ENCODE results near the gene CDK19. TPM values are rescaled to one million over a fixed set of nuclear protein-coding genes. Genes with fewer than 3 reads are reported as not detected.

Gene CDK19
- total and polyA plus RNA-seq, 9 of the 15 experiments (the other 6 are each of a cell fraction or from before 2014, with no cell fraction given) = 3.8 to 15.2 (median 7.4) TPM

DNA sequence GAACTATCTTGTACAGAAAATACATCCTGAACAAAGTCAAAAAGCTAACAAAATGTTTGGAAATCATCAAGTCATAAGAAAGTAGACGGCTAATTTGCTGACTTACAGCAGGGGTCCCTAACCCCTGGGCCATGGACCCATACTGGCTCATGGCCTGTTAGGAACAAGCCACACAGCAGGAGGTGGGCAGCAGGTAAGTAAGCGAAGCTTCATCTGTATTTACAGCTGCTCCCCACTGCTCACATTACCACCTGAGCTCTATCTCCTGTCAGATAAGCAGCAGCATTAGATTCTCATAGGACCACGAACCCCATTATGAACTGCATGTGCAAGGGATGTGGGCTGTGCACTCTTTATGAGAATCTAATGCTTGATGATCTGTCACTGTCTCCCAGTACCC is 115.5 kb downstream of the CDK19 start:
- Histone ChIP-seq H3K27ac (ENCODE audit: extremely low read depth, low read depth, low read length) (no peak overlapping the region), H3K4me1 (replicated peaks in 1 of 2; ENCODE audit: control insufficient read depth in 2 of 2, insufficient read depth in 2 of 2, low read length in 2 of 2) (peaks cover 0 to 6% of the 10 kb centered on the region in 2 experiments; a peak in 2 of 5 replicates), H3K9me3 (replicated peaks; ENCODE audit: control insufficient read depth, insufficient read depth, low read depth, low read length) (no peaks in the 10 kb centered on the region), H3K4me3 (no peak overlapping the region), H3K36me3 (ENCODE audit: control insufficient read depth, insufficient read depth, low read length) (no peaks in the 10 kb centered on the region), H3K79me2 (ENCODE audit: control insufficient read depth, insufficient read depth, low read length) (no peaks in the 10 kb centered on the region), H3K9me1 (ENCODE audit: control insufficient read depth, insufficient read depth, low read length) (no peaks in the 10 kb centered on the region), H3K4me2 (ENCODE audit: insufficient read depth, low read length) (no peak overlapping the region), H3K27me3 (ENCODE audit: control insufficient read depth in 2 of 2, insufficient read depth in 2 of 2, low read length in 2 of 2) (no peaks in the 10 kb centered on the region), H4K20me1 (replicated peaks; ENCODE audit: control insufficient read depth, insufficient read depth, low read length) (no peaks in the 10 kb centered on the region), H3K9ac (ENCODE audit: insufficient read depth in 1 of 2, low read depth in 2 of 2, low read length in 2 of 2) (no peak overlapping the region), H2AFZ (ENCODE audit: low read depth, low read length) (no peak overlapping the region)
- CTCF ChIA-PET (ENCODE audit: low intra/inter-chr PET ratio) = no interaction called here
- intact Hi-C loops (cut with micrococcal nuclease) = no loop called here
- ATAC-seq (no peak), DNase-seq (ENCODE audit: extremely low read depth in 1 of 4, low spot score in 3 of 4) (no peak), FAIRE-seq (no peak)
- TF ChIP-seq NR3C1 (CRISPR knock-in tag; IDR thresholded peaks at IDR 0.05) (no peak), ZNF644 (tag; IDR thresholded peaks at IDR 0.05; ENCODE audit: low read depth) (no peak), PHTF2 (CRISPR knock-in tag; IDR thresholded peaks at IDR 0.05) (no peak), POLR2B (IDR thresholded peaks at IDR 0.05; ENCODE audit: low read depth, partially characterized antibody) (no peak)
- TF ChIP-seq, protein P1, sequence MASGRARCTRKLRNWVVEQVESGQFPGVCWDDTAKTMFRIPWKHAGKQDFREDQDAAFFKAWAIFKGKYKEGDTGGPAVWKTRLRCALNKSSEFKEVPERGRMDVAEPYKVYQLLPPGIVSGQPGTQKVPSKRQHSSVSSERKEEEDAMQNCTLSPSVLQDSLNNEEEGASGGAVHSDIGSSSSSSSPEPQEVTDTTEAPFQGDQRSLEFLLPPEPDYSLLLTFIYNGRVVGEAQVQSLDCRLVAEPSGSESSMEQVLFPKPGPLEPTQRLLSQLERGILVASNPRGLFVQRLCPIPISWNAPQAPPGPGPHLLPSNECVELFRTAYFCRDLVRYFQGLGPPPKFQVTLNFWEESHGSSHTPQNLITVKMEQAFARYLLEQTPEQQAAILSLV (tag; IDR thresholded peaks at IDR 0.05) = no peak
- no TSS peak for BruUV-seq (replicated peaks)
- POLR2A ChIA-PET = interaction anchor here (0.6 kb wide), 2 partner anchors 15 to 31 kb away, joined by 3 read pairs; no protein-coding TSS in a partner anchor
- in situ Hi-C loops (cut with MboI) = no loop called here
- WGBS (ENCODE audit: insufficient coverage, low coverage, missing lambda C conversion rate) = 7% methylated on average over 3 of the region's 3 CpGs

GRCh38 chr6:110693994-110694393 is 121.3 kb downstream of the CDK19 start:
- CTCF ChIA-PET (ENCODE audit: low intra/inter-chr PET ratio) = no interaction called here
- in situ Hi-C loops (cut with MboI) = no loop called here
- no peak for TF ChIP-seq JUND (IDR thresholded peaks at IDR 0.05; ENCODE audit: borderline replicate concordance, low read depth, low read length)
- no peak for TF ChIP-seq JUND (tag; IDR thresholded peaks at IDR 0.05; ENCODE audit: borderline replicate concordance, low read depth, low read length)
- TF ChIP-seq CREB3 (tag; conservative IDR thresholded peaks at IDR 0.05; ENCODE audit: low read depth) = no peak
- no peak for TF ChIP-seq GABPB1 (CRISPR knock-in tag; IDR thresholded peaks at IDR 0.05)
- TF ChIP-seq DPF2 (IDR thresholded peaks at IDR 0.05) = no peak
- TF ChIP-seq THAP7 (CRISPR knock-in tag; IDR thresholded peaks at IDR 0.05) = no peak
- no peak for TF ChIP-seq POU5F1 (IDR thresholded peaks at IDR 0.05; ENCODE audit: borderline replicate concordance, low read depth, low read length, partially characterized antibody)
- TF ChIP-seq, protein P2, sequence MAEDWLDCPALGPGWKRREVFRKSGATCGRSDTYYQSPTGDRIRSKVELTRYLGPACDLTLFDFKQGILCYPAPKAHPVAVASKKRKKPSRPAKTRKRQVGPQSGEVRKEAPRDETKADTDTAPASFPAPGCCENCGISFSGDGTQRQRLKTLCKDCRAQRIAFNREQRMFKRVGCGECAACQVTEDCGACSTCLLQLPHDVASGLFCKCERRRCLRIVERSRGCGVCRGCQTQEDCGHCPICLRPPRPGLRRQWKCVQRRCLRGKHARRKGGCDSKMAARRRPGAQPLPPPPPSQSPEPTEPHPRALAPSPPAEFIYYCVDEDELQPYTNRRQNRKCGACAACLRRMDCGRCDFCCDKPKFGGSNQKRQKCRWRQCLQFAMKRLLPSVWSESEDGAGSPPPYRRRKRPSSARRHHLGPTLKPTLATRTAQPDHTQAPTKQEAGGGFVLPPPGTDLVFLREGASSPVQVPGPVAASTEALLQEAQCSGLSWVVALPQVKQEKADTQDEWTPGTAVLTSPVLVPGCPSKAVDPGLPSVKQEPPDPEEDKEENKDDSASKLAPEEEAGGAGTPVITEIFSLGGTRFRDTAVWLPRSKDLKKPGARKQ (CRISPR knock-in tag; IDR thresholded peaks at IDR 0.05) = no peak

More at GRCh38 chr6:110693994-110694393, 121.3 kb downstream of the CDK19 start:
- DNase-seq (ENCODE audit: extremely low read depth in 1 of 4, low spot score in 3 of 4) (no peak), FAIRE-seq (no peak), ATAC-seq (no peak)
- peaks cover 2% of the 10 kb centered on the region; the same call in 1 of the 2 replicates for H4K20me1 ChIP-seq (replicated peaks; ENCODE audit: control insufficient read depth, insufficient read depth, low read length)
- H3K79me2 ChIP-seq (ENCODE audit: control insufficient read depth, insufficient read depth, low read length) = no peaks in the 10 kb centered on the region
- peaks cover 0 to 1% of the 10 kb centered on the region in 2 experiments; a peak in 1 of 5 replicates for H3K27me3 ChIP-seq (ENCODE audit: control insufficient read depth in 2 of 2, insufficient read depth in 2 of 2, low read length in 2 of 2)
- no peak overlapping the region for H3K4me3 ChIP-seq
- no peaks in the 10 kb centered on the region for H3K36me3 ChIP-seq (ENCODE audit: control insufficient read depth, insufficient read depth, low read length)
- H3K9me3 ChIP-seq (replicated peaks; ENCODE audit: control insufficient read depth, insufficient read depth, low read depth, low read length) = no peaks in the 10 kb centered on the region
- no peaks in the 10 kb centered on the region for H3K4me1 ChIP-seq (replicated peaks in 1 of 2; ENCODE audit: control insufficient read depth in 2 of 2, insufficient read depth in 2 of 2, low read length in 2 of 2)
- intact Hi-C loops (cut with micrococcal nuclease) = no loop called here
- POLR2A ChIA-PET = interaction anchor here (1.0 kb wide), 1 partner anchor 12 kb away, joined by 3 read pairs; no protein-coding TSS in a partner anchor
- BruUV-seq (replicated peaks) = no TSS peak
- H3K9me1 ChIP-seq (ENCODE audit: control insufficient read depth, insufficient read depth, low read length) = no peaks in the 10 kb centered on the region
- H3K4me2 ChIP-seq (ENCODE audit: insufficient read depth, low read length) = no peak overlapping the region
- H2AFZ ChIP-seq (ENCODE audit: low read depth, low read length) = no peak overlapping the region
- no peak overlapping the region for H3K9ac ChIP-seq (ENCODE audit: insufficient read depth in 1 of 2, low read depth in 2 of 2, low read length in 2 of 2)
- no peak overlapping the region for H3K27ac ChIP-seq (ENCODE audit: extremely low read depth, low read depth, low read length)

Measured in K562 (cell line).